DND-41 (cell line): ENCODE data around the gene TSHZ1.

Experiments
- ATAC-seq: fragments of 200-7000 bp; cut with Tn5 transposase; 3 replicates; pipeline ENCODE4 v1.9.1; 2021; ENCODE audit warnings: low read depth; ENCODE audit not compliant: insufficient read depth
- DNase-seq: peaks from one replicate; pipeline ENCODE4 v3.0.0-alpha.2; 2020
- H2AFZ ChIP-seq: 2 replicates; pipeline ENCODE4 v1.6.0; 2012; ENCODE audit warnings: low read depth, low read length
- H3K27ac ChIP-seq: 2 replicates; pipeline ENCODE4 v1.5.1; 2012; ENCODE audit warnings: low read length, inconsistent platforms
- H3K27me3 ChIP-seq: fragments of 200-600 bp; sonication (generic); 2 replicates; pipeline ENCODE4 v1.6.0; 2012; ENCODE audit warnings: low read length, mild to moderate bottlenecking, inconsistent platforms; ENCODE audit not compliant: insufficient read depth, poor library complexity
- H3K36me3 ChIP-seq: 2 replicates; pipeline ENCODE4 v1.5.1; 2012; ENCODE audit warnings: low read length, inconsistent platforms; ENCODE audit not compliant: insufficient read depth
- H3K4me1 ChIP-seq: 2 replicates; pipeline ENCODE4 v1.5.1; 2012; ENCODE audit warnings: mild to moderate bottlenecking, low read length; ENCODE audit not compliant: insufficient read depth
- H3K4me2 ChIP-seq: 2 replicates; pipeline ENCODE4 v1.6.0; 2012; ENCODE audit warnings: mild to moderate bottlenecking, moderate library complexity, low read length, inconsistent platforms; ENCODE audit not compliant: insufficient read depth
- H3K4me3 ChIP-seq, 2 experiments: fragments of 200-600 bp in 1 of 2; shearing (Covaris generic) in 1 of 2; 2 replicates each; pipeline ENCODE4 v1.5.1; 2012 to 2016; ENCODE audit warnings: inconsistent platforms in 2 of 2, low read length in 2 of 2, mild to moderate bottlenecking in 2 of 2, low read depth in 1 of 2, moderate library complexity in 1 of 2
- H3K79me2 ChIP-seq: 2 replicates; pipeline ENCODE4 v1.6.0; 2012; ENCODE audit warnings: low read length, inconsistent platforms; ENCODE audit not compliant: insufficient read depth
- H3K9ac ChIP-seq: 2 replicates; pipeline ENCODE4 v1.6.0; 2012; ENCODE audit warnings: low read depth, mild to moderate bottlenecking, inconsistent platforms, low read length, moderate library complexity
- H3K9me3 ChIP-seq: 2 replicates; pipeline ENCODE4 v1.5.1; 2012; ENCODE audit warnings: low read length, moderate library complexity, mild to moderate bottlenecking, inconsistent platforms; ENCODE audit not compliant: insufficient read depth, severe bottlenecking
- H4K20me1 ChIP-seq: 2 replicates; pipeline ENCODE4 v1.6.0; 2012; ENCODE audit warnings: low read length; ENCODE audit not compliant: insufficient read depth
- EZH2 ChIP-seq: IDR thresholded peaks from 3 replicates; pipeline ENCODE4 v1.6.1; 2012; ENCODE audit warnings: borderline replicate concordance, low read depth, mild to moderate bottlenecking, moderate library complexity, low read length, inconsistent platforms; ENCODE audit not compliant: severe bottlenecking
- TF ChIP-seq, protein P1 (sequence below): IDR thresholded peaks from 2 replicates; pipeline ENCODE4 v1.5.1; 2012; ENCODE audit warnings: borderline replicate concordance, low read length, moderate library complexity, mild to moderate bottlenecking; ENCODE audit not compliant: poor library complexity, severe bottlenecking; ENCODE audit errors: extremely low read depth

TSHZ1 gene

DNA sequence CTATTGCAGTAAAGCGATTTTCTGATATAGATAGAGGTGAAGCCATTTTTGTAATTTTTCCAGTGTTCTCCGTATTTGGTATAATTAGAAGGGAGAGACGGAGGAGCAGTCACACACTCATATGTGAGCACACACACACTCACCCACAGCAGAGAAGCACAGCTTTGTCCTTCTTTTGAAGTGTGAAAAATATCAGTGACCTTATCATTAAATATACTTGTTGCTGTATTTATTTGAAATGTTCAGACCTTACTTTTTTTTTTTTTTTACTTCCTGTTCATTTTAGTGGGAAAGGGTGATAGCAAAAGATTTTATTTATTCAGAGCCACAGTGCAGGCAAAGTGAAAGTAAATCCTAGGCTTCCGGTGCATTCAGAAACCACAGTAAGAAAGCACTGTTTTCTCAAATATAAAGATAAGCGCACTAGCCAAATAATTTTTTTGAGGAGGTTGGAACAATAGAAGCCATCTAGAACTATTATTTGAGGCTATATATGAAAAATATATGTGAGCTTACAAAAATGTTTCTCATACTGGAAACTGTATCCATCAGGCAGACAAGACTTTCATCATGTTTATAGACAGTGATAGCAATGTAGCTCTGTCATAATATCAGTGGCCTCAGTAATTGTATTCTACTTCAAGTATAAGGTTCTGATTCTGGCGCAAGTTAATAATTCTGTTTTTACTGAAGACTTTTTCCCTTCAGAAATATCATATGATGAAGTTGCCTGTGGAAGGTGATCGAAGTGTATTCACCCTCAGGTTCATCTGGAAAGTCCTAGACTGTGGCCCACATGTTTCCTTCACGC is 37.2 kb downstream of the TSHZ1 start:
- ATAC-seq: peak; percentile 69

DNA sequence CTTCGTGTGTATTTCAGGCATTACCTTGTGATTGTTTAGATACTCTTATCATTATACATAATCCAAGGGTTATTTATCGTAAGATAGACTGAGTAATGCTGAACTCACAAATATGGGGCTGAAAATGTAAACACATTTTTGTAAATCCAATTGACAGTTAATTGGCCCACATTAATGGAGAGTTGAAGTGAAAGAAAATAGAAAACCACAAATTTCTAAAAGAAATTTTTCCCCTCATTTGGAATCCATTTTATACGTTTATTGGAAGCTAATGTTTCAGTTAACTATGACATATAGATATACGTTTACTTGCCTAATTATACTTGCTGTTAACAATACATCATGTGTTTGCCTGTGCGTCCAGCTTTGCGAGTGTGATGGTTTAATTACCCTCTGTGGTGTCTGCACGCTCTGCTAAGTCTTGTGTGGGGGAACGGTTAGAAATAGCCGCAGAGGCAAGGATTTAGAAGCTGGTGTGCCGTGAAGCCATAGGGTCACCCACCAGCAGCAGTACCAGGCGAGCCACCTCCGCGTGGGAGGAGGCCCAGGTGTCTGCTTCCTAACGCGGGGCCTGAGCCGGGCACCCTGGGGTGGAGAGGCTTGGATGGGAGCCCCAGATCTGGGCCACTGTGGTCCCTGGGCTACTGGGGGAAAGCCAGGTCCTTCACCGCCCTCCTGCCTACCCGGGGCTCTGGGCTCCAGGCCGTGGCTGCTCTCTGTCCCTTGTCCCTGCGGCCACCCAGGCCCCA is 38.0 kb downstream of the TSHZ1 start:
- Histone ChIP-seq H3K79me2 (peaks cover 96% of the 10 kb centered on the region), H2AFZ (peak overlapping the region; percentile 67), H3K27me3 (no peaks in the 10 kb centered on the region), H3K4me2 (peak overlapping the region; percentile 77), H3K27ac (peak overlapping the region; percentile 93), H4K20me1 (peaks cover 18% of the 10 kb centered on the region; the same call in 1 of the 2 replicates), H3K4me1 (peaks cover 57% of the 10 kb centered on the region), H3K4me3 (peak overlapping the region in 1 of 2 experiments; percentile 57; a peak in 3 of 4 replicates), H3K36me3 (no peaks in the 10 kb centered on the region), H3K9ac (peak overlapping the region; percentile 59), H3K9me3 (no peaks in the 10 kb centered on the region)
- ATAC-seq (no peak), DNase-seq (no peak)
- TF ChIP-seq, protein P1, sequence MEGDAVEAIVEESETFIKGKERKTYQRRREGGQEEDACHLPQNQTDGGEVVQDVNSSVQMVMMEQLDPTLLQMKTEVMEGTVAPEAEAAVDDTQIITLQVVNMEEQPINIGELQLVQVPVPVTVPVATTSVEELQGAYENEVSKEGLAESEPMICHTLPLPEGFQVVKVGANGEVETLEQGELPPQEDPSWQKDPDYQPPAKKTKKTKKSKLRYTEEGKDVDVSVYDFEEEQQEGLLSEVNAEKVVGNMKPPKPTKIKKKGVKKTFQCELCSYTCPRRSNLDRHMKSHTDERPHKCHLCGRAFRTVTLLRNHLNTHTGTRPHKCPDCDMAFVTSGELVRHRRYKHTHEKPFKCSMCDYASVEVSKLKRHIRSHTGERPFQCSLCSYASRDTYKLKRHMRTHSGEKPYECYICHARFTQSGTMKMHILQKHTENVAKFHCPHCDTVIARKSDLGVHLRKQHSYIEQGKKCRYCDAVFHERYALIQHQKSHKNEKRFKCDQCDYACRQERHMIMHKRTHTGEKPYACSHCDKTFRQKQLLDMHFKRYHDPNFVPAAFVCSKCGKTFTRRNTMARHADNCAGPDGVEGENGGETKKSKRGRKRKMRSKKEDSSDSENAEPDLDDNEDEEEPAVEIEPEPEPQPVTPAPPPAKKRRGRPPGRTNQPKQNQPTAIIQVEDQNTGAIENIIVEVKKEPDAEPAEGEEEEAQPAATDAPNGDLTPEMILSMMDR: no peak
- TF ChIP-seq EZH2: no peak

More for the DNA sequence above, 37.2 kb downstream of the TSHZ1 start:
- Histone ChIP-seq H3K9me3 (no peaks in the 10 kb centered on the region), H3K27me3 (no peaks in the 10 kb centered on the region), H3K36me3 (no peaks in the 10 kb centered on the region), H4K20me1 (peaks cover 18% of the 10 kb centered on the region; the same call in 1 of the 2 replicates), H3K79me2 (peaks cover 96% of the 10 kb centered on the region), H3K9ac (peak overlapping the region; percentile 59), H3K4me2 (peak overlapping the region; percentile 77), H2AFZ (peak overlapping the region; percentile 67), H3K27ac (peak overlapping the region; percentile 93), H3K4me3 (peak overlapping the region; percentile 24 to 57; a peak in 3 of 4 replicates), H3K4me1 (peaks cover 50% of the 10 kb centered on the region)
- peak; percentile 50 for DNase-seq
- TF ChIP-seq, protein P1: no peak
- no peak for TF ChIP-seq EZH2

DNA sequence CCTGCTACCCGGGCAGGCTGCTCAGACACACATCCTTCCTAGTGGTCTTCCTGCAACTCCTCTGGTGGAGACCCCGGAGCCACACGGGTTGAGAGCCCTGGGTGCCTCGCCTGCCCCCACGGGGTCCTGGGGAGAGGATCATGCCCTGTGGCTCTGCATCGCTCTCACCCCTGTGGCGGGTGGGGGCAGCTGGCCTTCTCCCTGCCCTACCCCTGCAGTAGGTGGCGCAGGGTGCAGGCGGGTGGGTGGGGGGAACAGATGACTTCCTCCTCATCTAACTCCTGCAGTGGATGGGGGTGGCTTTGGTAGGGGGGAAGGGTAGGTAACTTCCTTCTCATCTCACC is 38.5 kb downstream of the TSHZ1 start:
- Histone ChIP-seq H3K4me2 (peak overlapping the region; percentile 77; the same call in 1 of the 2 replicates), H3K9ac (peak overlapping the region; percentile 59), H3K27me3 (no peaks in the 10 kb centered on the region), H4K20me1 (peaks cover 18% of the 10 kb centered on the region; the same call in 1 of the 2 replicates), H3K79me2 (peaks cover 96% of the 10 kb centered on the region), H3K27ac (peak overlapping the region; percentile 93), H2AFZ (no peak overlapping the region), H3K4me1 (peaks cover 57% of the 10 kb centered on the region), H3K36me3 (no peaks in the 10 kb centered on the region), H3K9me3 (no peaks in the 10 kb centered on the region), H3K4me3 (no peak overlapping the region)
- ATAC-seq: no peak
- DNase-seq: peak; percentile 36
- no peak for TF ChIP-seq EZH2
- TF ChIP-seq, protein P1: no peak
